HG03432 (cell line): ENCODE data around the gene FBXO9.
"Not testable (repeated sequence)": the region's sequence is repeated elsewhere in the genome, so short reads cannot be mapped to it uniquely, and the experiment has no call there.

ENCODE experiments used
- ATAC-seq: cut with Tn5 transposase; IDR thresholded peaks from one replicate; pipeline ENCODE4 v1.9.1; 2021; ENCODE audit warnings: mild to moderate bottlenecking, moderate library complexity; ENCODE audit not compliant: unreplicated experiment

Gene FBXO9

GRCh38 chr6:53045891-53046673, 19.1 kb upstream of the FBXO9 start:
- no peak for ATAC-seq

- ATAC-seq, result peak; percentile 98
Observed at GRCh38 chr6:53048431-53049195, 16.6 kb upstream of the FBXO9 start.

GRCh38 chr6:53049415-53049814, 15.8 kb upstream of the FBXO9 start:
- ATAC-seq, result no peak

GRCh38 chr6:53052152-53052551, 13.1 kb upstream of the FBXO9 start:
- not testable (repeated sequence) for ATAC-seq

GRCh38 chr6:53054532-53054931, 10.7 kb upstream of the FBXO9 start:
- ATAC-seq, result no peak

GRCh38 chr6:53055873-53056272, 9.3 kb upstream of the FBXO9 start:
- no peak for ATAC-seq

GRCh38 chr6:53056273-53056672, 8.9 kb upstream of the FBXO9 start:
- ATAC-seq, result no peak

GRCh38 chr6:53058388-53059195, 6.6 kb upstream of the FBXO9 start:
- no peak for ATAC-seq

GRCh38 chr6:53059648-53060589, 5.3 kb upstream of the FBXO9 start:
- ATAC-seq, result no peak

GRCh38 chr6:53062169-53062539, 3.0 kb upstream of the FBXO9 start:
- no peak for ATAC-seq

- ATAC-seq, result not testable (repeated sequence)
Observed at GRCh38 chr6:53064255-53064654, 949 bp upstream of the FBXO9 start.

- peak; percentile 70 for ATAC-seq
Observed at GRCh38 chr6:53064726-53065265, 408 bp upstream of the FBXO9 start.

GRCh38 chr6:53066077-53066417, 843 bp downstream of the FBXO9 start:
- ATAC-seq, result peak; percentile 0

GRCh38 chr6:53066874-53067706, 1.9 kb downstream of the FBXO9 start:
- ATAC-seq, result no peak

GRCh38 chr6:53067849-53068361, 2.7 kb downstream of the FBXO9 start:
- ATAC-seq, result no peak

- no peak for ATAC-seq
Observed at GRCh38 chr6:53069427-53069826, 4.2 kb downstream of the FBXO9 start.

GRCh38 chr6:53070806-53071205, 5.6 kb downstream of the FBXO9 start:
- ATAC-seq, result peak; percentile 84

GRCh38 chr6:53074347-53074746, 9.1 kb downstream of the FBXO9 start:
- no peak for ATAC-seq

- ATAC-seq, result no peak
Observed at GRCh38 chr6:53080813-53081212, 15.6 kb downstream of the FBXO9 start.
